ENCODE data around the gene PIK3R3.

Gene PIK3R3

DNA sequence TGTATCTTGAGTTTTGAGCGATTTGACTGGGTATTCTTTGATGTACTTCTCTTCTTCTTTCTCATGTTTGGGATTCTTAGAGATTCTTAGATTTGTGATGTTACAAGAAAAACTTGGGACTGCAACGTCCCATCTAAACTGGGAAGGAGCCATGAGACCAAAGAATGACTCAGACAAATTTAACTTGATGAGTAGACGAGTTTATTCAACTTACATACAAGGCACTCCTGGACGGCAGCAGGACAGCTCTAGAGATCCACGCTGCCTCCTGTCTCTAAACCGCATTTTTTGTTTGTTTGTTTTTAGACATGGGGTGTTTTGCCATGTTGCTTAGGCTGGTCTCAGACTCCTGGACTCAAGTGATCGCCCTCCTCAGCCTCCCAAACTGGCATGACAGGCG, 137.1 kb downstream of the PIK3R3 start:
- no peak for DNase-seq (ENCODE audit: low read depth in 2 of 3, low spot score in 2 of 3)

DNA sequence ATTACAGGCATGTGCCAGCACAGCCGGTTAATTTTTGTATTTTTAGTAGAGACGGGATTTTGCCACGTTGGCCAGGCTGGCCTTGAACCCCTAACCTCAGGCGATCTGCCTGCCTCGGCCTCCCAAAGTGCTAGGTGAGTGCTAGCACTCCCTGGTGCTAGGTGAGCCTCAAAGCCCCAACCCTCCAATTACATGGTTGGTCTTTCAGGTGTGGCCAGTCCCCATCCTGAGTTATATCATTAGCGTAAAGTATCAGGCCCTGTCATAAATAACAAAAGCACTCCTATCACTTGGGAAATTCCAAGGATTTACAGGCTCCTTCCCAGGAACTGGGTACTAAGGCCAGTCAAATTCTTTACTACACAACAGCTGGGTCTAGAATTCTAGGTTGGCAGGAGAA, 138.0 kb downstream of the PIK3R3 start:
- no peak for DNase-seq (ENCODE audit: low read depth in 2 of 3, low spot score in 2 of 3)
